ENCODE data around the gene BTD.

Gene BTD, protein sequence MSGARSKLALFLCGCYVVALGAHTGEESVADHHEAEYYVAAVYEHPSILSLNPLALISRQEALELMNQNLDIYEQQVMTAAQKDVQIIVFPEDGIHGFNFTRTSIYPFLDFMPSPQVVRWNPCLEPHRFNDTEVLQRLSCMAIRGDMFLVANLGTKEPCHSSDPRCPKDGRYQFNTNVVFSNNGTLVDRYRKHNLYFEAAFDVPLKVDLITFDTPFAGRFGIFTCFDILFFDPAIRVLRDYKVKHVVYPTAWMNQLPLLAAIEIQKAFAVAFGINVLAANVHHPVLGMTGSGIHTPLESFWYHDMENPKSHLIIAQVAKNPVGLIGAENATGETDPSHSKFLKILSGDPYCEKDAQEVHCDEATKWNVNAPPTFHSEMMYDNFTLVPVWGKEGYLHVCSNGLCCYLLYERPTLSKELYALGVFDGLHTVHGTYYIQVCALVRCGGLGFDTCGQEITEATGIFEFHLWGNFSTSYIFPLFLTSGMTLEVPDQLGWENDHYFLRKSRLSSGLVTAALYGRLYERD

DNA sequence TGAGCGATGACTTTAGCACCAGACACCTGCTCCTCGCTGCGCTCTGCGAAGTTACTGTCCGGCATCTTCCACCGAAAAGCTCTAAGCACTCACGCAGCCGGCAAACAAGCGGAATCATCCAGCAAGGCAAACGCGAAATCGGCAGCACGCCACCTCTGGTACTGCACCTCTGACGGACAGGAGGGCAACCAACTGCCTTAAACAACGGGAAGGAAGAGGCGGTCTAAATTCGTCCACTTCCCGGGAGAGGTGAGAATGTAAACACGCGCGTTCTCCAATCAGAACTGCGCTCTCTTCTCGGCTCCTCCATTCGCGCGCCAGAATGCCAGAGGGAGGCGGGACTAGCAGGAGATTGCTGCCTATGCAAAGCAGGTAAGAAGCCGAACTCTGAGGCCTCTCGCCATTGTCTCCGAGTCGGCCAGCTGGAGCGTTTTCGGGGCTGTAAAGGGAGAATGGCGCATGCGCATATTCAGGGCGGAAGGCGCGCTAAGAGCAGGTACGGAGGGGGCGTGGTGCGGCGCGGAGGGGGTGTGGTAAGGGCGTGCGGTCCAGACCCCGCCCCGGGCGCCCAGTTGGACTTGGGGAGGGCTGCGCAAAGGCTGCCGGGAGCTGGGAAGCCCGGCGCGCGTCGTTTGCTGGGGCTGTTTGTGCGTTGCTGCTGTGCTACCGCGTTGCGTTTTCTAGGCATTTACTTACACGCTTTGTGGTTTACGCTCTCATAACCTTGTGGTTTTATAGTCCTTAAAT is at the start of gene BTD, which contains the start of gene HACL1:
Gene BTD (plus strand): TSS at position 347 of the 747 bp plus-strand sequence. CDS start 33,695 bp downstream, outside the sequence.
Gene HACL1 (minus strand): TSS at position 171 of the 747 bp plus-strand sequence. CDS start 106 bp downstream, at position 65.
- DNase-seq (ENCODE audit: low read depth in 2 of 2): peak; percentile 99

GRCh38 chr3:15551902-15552301 is 49.6 kb upstream of the BTD start:
- no peak for DNase-seq (ENCODE audit: low read depth in 2 of 2)

DNA sequence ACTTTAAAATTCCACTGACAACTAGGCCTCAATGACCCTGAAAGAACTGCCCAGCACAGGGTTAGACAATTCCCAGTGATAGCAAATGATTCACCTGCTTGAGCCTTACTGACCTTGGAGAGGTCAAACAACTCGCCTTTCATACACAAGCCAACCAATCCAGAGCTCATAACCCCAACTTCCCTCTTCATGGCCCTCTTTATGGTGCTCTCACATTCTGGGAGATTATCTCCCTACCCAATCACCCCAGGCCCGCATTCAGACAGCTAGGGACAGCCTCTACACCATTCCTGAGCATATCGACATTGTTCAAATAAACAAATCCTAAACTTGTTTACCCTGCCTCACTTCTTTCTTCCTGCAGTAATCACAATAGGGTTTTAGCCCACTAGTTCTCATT is 47.8 kb upstream of the BTD start:
- DNase-seq (ENCODE audit: low read depth in 2 of 2): no peak

- no peak for DNase-seq (ENCODE audit: low read depth in 2 of 2)
Observed at GRCh38 chr3:15556512-15556911, 45.0 kb upstream of the BTD start.

- DNase-seq (ENCODE audit: low read depth in 2 of 2): peak; percentile 50 to 51
Observed at GRCh38 chr3:15557511-15557946, 44.0 kb upstream of the BTD start.

DNA sequence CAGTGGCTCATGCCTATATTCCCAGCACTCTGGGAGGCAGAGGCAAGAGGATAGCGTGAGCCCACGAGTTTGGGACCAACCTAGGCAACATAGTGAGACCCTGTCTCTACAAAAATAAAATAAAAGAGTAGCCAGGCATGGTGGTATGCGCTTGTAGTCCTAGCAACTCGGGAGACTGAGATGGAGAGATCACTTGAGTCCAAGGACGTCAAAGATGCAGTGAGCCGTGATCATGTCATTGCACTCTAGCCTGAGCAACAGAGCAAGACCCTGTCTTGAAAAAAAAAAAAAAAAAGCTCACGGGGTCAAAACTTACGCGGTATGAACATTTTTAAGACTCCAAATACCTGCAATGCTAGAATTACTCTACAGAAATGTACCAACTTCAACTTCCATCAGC is 43.0 kb upstream of the BTD start:
- no peak for DNase-seq (ENCODE audit: low read depth in 2 of 2)

- no peak for DNase-seq (ENCODE audit: low read depth in 2 of 2)
Observed at GRCh38 chr3:15562560-15562959, 39.0 kb upstream of the BTD start.

DNA sequence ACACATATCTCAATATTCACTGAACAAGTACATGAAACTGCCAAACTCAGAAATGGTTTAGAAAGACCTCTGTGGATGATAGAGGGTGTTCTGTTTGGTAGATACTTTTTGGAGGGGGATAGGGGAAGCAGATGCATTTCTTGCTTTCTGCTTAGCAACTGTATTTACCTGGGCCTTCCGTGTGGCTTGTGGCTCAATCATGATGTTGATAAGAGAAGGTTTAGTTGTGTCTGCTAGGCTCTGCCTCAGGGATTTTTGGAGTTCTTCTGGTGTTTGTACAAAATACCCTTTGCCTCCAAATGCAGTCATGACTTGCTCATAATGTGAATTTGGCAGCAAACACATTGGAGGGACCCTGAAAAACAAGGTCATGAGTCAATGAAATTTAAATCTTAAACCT is 38.4 kb upstream of the BTD start:
- no peak for DNase-seq (ENCODE audit: low read depth in 2 of 2)

DNA sequence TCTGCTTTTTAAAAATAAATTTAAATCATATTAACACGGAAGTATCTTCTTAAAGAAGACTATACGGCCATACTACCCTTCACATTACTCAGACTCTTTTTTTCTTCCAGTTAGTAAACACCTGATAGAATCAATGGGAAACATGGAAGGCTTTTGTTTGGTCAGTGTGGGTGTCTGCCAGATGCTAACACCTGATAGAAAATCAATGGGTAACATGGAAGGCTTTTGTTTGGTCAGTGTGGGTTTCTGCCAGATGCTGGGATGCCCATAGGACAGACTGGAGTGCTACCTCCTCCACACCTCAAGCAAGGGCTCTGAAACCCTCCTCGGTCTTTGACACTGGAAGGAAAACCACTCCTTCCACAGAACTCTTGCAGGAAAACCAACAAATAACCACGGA is 29.4 kb upstream of the BTD start:
- DNase-seq (ENCODE audit: low read depth in 2 of 2): no peak

- no peak for DNase-seq (ENCODE audit: low read depth in 2 of 2)
Observed at GRCh38 chr3:15575446-15575845, 26.1 kb upstream of the BTD start.

DNA sequence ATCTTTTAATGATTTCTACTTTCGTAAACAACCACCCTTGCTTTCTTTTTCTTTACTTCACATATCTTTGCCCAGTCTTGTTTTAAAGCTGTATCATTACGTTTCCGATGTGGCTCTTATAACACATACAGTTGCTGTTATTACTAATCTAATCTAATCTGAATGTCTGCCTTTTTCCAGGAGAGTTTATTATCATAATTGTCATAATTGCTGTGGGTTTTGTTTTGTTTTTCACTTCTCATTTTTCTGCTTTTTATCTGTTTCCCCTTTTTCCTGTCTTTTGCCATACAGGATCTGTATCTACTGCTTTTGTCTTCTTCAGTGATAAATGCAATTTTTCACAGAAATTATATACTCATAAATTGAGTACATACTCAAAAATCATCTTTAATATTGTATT is 25.1 kb upstream of the BTD start:
- no peak for DNase-seq (ENCODE audit: low read depth in 2 of 2)

GRCh38 chr3:15578289-15578867 is 23.2 kb upstream of the BTD start:
- no peak for DNase-seq (ENCODE audit: low read depth in 2 of 2)

DNA sequence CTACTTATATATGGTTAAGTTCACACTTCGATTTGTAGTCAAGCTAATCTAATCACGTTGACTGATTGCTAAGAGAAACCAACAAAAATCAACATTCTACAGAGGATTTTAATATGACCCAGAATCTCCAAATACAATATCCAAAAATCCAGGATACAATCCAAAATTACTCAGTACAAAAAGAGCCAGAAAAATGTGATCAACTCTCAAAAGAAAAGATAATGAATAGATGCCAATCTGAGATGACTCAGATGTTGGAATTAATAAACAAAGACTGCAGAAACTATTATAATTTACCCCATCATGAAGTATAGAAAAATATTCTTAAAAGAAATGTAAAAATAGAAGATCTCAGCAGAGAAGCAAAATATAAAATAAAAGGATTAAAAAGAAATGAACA is 22.5 kb upstream of the BTD start:
- peak in 1 of 2 experiments; percentile 27 for DNase-seq (ENCODE audit: low read depth in 2 of 2)

DNA sequence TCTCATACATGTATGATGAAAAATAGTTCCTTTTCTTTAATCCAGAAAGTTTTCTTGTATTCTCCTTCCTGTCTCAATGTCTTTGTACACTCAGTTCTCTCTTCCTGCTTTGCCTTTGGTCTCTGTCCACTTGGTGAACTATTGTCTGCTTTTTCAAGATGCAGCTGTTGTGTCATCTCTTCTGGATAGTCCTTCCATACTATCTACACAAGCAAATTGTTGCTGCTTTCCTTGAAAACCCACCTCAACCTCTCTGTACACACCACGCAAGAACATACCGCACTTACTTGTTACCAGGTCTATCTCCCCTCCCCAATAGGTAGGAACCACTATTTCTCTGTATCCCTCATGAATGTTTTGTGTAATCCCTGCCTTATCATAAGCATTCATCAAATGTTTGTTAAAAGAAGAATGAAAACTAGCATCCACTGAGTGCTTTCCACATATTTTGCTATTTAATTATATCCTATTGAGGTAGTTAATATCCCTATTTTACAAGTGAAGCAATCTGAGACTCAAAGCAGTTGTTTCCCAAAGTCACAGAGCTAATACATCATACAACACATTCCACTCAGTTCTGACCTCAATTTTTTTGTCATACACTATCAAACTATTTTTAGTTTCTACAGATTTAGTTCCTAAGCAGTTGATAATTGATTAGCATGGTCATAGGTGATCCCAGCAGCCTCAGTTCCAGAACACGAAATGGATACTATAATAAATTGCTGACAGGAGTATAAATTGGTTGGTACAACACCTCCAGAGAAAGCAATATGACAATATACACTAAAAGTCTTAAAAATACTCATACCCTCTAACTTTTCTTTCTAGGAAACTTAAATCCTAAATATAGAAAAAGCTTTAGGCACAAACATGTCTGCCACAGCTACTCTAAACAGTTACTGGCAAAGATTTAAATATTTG is 19.8 kb upstream of the BTD start:
- no peak for DNase-seq (ENCODE audit: low read depth in 2 of 2)

GRCh38 chr3:15585111-15585845 is 16.3 kb upstream of the BTD start:
- no peak for DNase-seq (ENCODE audit: low read depth in 2 of 2)

DNA sequence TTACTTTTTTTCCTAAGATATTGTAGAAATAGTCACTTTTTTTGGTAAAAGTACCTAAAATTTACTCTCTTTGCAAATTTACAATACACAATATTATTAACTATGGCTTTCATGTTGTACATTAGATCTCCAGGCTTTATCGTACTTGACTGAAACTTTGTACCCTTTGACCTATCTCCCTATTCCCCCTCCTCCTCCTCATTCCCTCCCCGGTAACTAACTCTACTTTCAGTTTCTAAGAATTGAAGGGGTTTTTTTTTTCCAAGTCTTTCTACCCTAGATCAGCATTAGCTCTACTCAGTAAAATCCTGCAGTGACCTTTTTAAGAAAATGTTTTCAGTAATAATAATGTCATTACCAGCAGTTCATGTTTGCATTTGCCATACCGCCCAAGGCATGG is 10.3 kb upstream of the BTD start:
- DNase-seq (ENCODE audit: low read depth in 2 of 2): no peak

DNA sequence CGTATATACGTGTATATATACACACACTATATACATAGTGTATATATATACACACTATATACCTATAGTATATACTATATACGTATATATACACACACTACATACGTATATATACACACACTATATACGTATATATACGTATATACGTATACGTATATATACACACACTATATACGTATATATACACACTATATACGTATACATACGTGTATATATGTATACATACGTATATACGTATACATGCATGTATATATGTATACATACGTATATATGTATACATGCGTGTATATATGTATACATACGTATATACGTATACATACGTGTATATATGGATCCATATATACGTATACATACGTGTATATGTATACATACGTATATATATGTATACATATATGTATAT is 9.6 kb upstream of the BTD start:
- no peak for DNase-seq (ENCODE audit: low read depth in 2 of 2)

- DNase-seq (ENCODE audit: low read depth in 2 of 2): no peak
Observed at GRCh38 chr3:15592968-15593367, 8.6 kb upstream of the BTD start.

DNA sequence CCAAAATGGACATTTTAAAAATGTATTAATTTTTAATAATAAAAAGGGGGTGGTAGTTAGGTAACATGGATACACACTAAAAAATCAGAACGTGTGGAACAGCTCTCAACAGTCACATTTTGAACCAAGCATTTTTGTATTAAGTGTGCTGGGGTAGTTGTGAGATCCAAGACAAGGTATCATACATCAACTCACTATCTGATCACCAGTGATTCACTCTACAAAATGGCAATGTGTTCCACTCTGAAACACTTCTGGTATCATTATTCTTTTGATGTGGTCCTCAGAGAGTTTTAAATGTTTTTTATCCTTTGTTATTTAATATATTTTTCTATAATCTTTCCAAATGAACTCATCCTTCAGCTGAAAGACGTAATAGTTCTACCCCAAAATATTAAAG is 5.6 kb upstream of the BTD start:
- DNase-seq (ENCODE audit: low read depth in 2 of 2): no peak

DNA sequence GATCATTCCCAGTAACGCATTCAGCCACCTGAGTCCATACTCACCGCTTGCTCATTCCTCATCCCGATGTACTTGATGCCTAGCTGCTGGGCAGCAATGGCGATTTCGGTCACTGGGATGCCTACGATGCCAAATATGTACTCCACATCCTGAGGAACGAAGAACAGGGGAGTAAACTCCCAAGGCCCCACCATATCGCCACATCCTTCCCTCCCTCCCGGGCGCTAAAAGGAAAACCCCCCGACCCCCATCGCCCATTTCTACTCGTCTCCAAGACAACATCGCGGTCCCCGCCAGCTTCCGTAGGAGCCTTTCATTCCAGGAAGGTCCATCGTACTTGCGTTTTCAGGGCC is 523 bp upstream of the BTD start:
- no peak for DNase-seq (ENCODE audit: low read depth in 2 of 2)

DNA sequence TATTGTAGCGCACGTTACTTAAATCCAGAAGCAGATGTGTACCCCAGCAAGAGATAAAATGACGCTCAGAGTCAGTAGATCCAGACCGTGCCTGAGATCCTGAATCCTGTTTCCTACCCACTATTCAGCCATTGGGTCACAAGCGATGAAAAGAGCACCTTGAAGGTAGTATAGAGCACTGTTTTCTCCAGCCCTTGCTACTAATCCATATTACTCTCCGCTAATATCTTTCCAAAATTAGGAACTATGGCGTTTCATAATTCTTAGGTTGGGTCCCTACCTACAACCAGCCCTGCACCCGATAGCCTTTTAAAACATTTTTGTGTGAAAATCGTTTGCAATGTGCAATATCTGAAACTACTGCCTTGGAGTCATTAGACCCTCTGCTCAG is 596 bp downstream of the BTD start:
- DNase-seq (ENCODE audit: low read depth in 2 of 2): no peak
